Measurements from ENCODE around the gene SPOCK2. TPM values are rescaled to one million over a fixed set of nuclear protein-coding genes. Genes with fewer than 3 reads are reported as not detected.

The SPOCK2 gene
- total RNA-seq, 1 experiment from 2014 or later: 1.8 TPM

DNA sequence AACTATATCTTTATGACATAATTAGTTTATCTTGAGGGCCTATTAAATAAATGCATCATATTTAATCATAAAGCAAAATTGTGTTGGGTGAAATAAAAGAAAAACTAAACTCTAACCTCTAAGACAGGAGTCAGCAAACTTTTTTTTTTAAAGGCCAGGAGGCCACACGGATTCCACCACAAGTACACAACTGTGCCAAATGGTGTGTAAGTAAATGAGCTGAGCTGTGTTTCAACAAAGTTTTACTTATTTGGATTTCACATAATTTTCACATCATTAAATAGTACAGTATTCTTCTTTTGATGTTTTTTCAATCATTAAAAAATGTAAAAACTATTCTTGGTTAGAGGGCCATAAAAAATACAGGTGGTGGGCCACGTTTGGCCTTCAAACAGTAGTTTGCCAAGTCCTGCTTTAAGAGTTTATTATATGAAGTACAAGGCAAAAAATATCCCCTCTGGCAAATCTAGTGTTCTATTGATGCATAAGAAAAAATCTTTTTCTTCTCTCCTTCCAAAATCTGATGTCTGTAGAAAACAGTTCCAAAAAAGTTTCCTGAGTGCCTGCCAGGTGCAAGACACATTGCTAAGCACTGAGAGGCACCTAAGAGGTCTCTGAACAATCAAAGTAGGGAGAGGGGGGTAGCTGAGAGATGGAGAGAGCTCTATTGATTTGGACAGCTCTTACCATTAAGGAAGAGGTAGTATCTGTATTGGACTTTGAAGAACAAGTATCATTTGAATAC is 26.5 kb upstream of the SPOCK2 start:
- no peak overlapping the region for H3K56ac ChIP-seq (ENCODE audit: insufficient read length, low read depth, low read length)
- no peak overlapping the region for H4K91ac ChIP-seq (ENCODE audit: insufficient read length, low read depth, low read length)
- H3K79me1 ChIP-seq (ENCODE audit: insufficient read depth, low read depth, low read length, poor library complexity, severe bottlenecking): no peaks in the 10 kb centered on the region
- peaks cover 14 to 19% of the 10 kb centered on the region in 2 experiments for H3K9me3 Mint-ChIP-seq
- H3K9me3 ChIP-seq (ENCODE audit: control insufficient read depth, low read depth, low read length): no peaks in the 10 kb centered on the region
- peaks cover 2 to 3% of the 10 kb centered on the region in 2 experiments; a peak in 1 of 4 replicates for H3K4me1 Mint-ChIP-seq
- WGBS (ENCODE audit: extremely low coverage, insufficient read length, low lambda C conversion rate): no CpG with 5 or more reads among the region's 2 CpGs
- H2BK12ac ChIP-seq (ENCODE audit: insufficient read length, low read depth, low read length): no peak overlapping the region
- no peak overlapping the region for H2BK20ac ChIP-seq (ENCODE audit: low read depth, low read length, poor library complexity, severe bottlenecking)
- no peak overlapping the region for H3K9ac ChIP-seq (ENCODE audit: extremely low read depth, insufficient read length, low read length)
- H3K27ac Mint-ChIP-seq: peak overlapping the region in 1 of 3 experiments; percentile 2; a peak in 1 of 7 replicates
- no peak overlapping the region for H3K4me2 ChIP-seq (ENCODE audit: insufficient read depth, insufficient read length, low read length)
- no peaks in the 10 kb centered on the region for H3K23me2 ChIP-seq (ENCODE audit: insufficient read length, low read depth, low read length, poor library complexity, severe bottlenecking)
- no peak overlapping the region for H3K4me3 Mint-ChIP-seq
- H2BK5ac ChIP-seq (ENCODE audit: insufficient read length, low read length): no peak overlapping the region
- H3K27me3 ChIP-seq (ENCODE audit: insufficient read depth, low read length): no peaks in the 10 kb centered on the region
- no peak overlapping the region for H3K23ac ChIP-seq (ENCODE audit: insufficient read length, low read depth, low read length)
- no peaks in the 10 kb centered on the region for H3K27me3 Mint-ChIP-seq (ENCODE audit: low read depth)
- DNase-seq: no peak
- H3K14ac ChIP-seq (ENCODE audit: insufficient read depth, low read length): no peak overlapping the region
- no peak overlapping the region for H2AFZ ChIP-seq (ENCODE audit: low read length)
- TF ChIP-seq, protein P1, sequence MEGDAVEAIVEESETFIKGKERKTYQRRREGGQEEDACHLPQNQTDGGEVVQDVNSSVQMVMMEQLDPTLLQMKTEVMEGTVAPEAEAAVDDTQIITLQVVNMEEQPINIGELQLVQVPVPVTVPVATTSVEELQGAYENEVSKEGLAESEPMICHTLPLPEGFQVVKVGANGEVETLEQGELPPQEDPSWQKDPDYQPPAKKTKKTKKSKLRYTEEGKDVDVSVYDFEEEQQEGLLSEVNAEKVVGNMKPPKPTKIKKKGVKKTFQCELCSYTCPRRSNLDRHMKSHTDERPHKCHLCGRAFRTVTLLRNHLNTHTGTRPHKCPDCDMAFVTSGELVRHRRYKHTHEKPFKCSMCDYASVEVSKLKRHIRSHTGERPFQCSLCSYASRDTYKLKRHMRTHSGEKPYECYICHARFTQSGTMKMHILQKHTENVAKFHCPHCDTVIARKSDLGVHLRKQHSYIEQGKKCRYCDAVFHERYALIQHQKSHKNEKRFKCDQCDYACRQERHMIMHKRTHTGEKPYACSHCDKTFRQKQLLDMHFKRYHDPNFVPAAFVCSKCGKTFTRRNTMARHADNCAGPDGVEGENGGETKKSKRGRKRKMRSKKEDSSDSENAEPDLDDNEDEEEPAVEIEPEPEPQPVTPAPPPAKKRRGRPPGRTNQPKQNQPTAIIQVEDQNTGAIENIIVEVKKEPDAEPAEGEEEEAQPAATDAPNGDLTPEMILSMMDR (conservative IDR thresholded peaks at IDR 0.05): no peak
- H3K4ac ChIP-seq (ENCODE audit: low read depth, low read length): no peak overlapping the region
- H4K5ac ChIP-seq (ENCODE audit: insufficient read length, low read depth, low read length): no peak overlapping the region
- H3K4me1 ChIP-seq (ENCODE audit: insufficient read depth, low read length): no peaks in the 10 kb centered on the region
- no peak overlapping the region for H2AK5ac ChIP-seq (ENCODE audit: insufficient read length, low read length)
- H3T11ph ChIP-seq (ENCODE audit: low read length): no peak overlapping the region
- no peak overlapping the region for H4K8ac ChIP-seq (replicated peaks; ENCODE audit: insufficient read length, low read depth, low read length)
- H4K20me1 ChIP-seq (ENCODE audit: control insufficient read depth, insufficient read depth, insufficient read length): no peaks in the 10 kb centered on the region
- no peak overlapping the region for H2BK15ac ChIP-seq (ENCODE audit: low read depth, low read length)
- H3K36me3 Mint-ChIP-seq (ENCODE audit: insufficient read depth in 1 of 3, low read depth in 3 of 3): peaks cover 18 to 29% (median 24%) of the 10 kb centered on the region in 3 experiments
- H2BK120ac ChIP-seq (ENCODE audit: low read depth, low read length, poor library complexity, severe bottlenecking): no peak overlapping the region
- H3K27ac ChIP-seq (ENCODE audit: insufficient read length, low read depth, low read length): no peak overlapping the region
- H3K79me2 ChIP-seq (ENCODE audit: insufficient read depth, low read length): no peaks in the 10 kb centered on the region
- no peak overlapping the region for H3K18ac ChIP-seq (ENCODE audit: insufficient read length, low read depth, low read length)
